HEK293T (cell line): ENCODE data around the gene CLGN.

Source experiments
- ELF4 ChIP-seq: fragments of 450-650 bp; IDR thresholded peaks from 2 replicates; pipeline ENCODE4 v1.6.1; 2017; ENCODE audit warnings: antibody characterized with exemption
- FOXM1 ChIP-seq: fragments of 450-650 bp; IDR thresholded peaks from 2 replicates; pipeline ENCODE4 v1.6.1; 2017; ENCODE audit warnings: mild to moderate bottlenecking, borderline replicate concordance

GRCh38 chr4:140355288-140355687 lies 72.2 kb downstream of the CLGN start:
- no peak for TF ChIP-seq ELF4
- no peak for TF ChIP-seq FOXM1
